Measurements from ENCODE around the gene TMEM208. TPM values are rescaled to one million over a fixed set of nuclear protein-coding genes. Genes with fewer than 3 reads are reported as not detected.
A peak's percentile ranks its signal among the peaks of the same experiment; 100 is the strongest.

The TMEM208 gene
- total RNA-seq, 1 donor from 2014 or later = 24.5 TPM

GRCh38 chr16:67233596-67233995 lies 6.7 kb downstream of the TMEM208 start:
- Histone ChIP-seq H3K4me1 (ENCODE audit: control insufficient read depth in 3 of 3, insufficient read depth in 3 of 3, low read length in 3 of 3) (peaks cover 10 to 31% (median 22%) of the 10 kb centered on the region in 3 donors), H3K9me3 (ENCODE audit: control insufficient read depth in 3 of 3, low read length in 3 of 3) (no peaks in the 10 kb centered on the region), H3K4me3 (ENCODE audit: low read length in 3 of 3) (no peak overlapping the region), H3K9ac (ENCODE audit: low read depth in 1 of 3, low read length in 3 of 3) (no peak overlapping the region), H3K27ac (ENCODE audit: low read depth, low read length) (no peak overlapping the region), H3K36me3 (ENCODE audit: control insufficient read depth in 3 of 3, insufficient read depth in 3 of 3, low read length in 3 of 3) (peaks cover 81 to 89% (median 85%) of the 10 kb centered on the region in 3 donors), H3K27me3 (ENCODE audit: control insufficient read depth in 3 of 3, insufficient read depth in 3 of 3, low read length in 3 of 3) (no peaks in the 10 kb centered on the region)

- Histone ChIP-seq H3K9me3 (ENCODE audit: control insufficient read depth in 3 of 3, low read length in 3 of 3) (no peaks in the 10 kb centered on the region), H3K36me3 (ENCODE audit: control insufficient read depth in 3 of 3, insufficient read depth in 3 of 3, low read length in 3 of 3) (peaks cover 81 to 89% (median 85%) of the 10 kb centered on the region in 3 donors), H3K4me1 (ENCODE audit: control insufficient read depth in 3 of 3, insufficient read depth in 3 of 3, low read length in 3 of 3) (peaks cover 16 to 36% (median 28%) of the 10 kb centered on the region in 3 donors), H3K27ac (ENCODE audit: low read depth, low read length) (no peak overlapping the region), H3K27me3 (ENCODE audit: control insufficient read depth in 3 of 3, insufficient read depth in 3 of 3, low read length in 3 of 3) (no peaks in the 10 kb centered on the region), H3K9ac (ENCODE audit: low read depth in 1 of 3, low read length in 3 of 3) (no peak overlapping the region), H3K4me3 (ENCODE audit: low read length in 3 of 3) (no peak overlapping the region)
Observed at GRCh38 chr16:67234180-67234597, 7.3 kb downstream of the TMEM208 start.

- Histone ChIP-seq H3K4me3 (ENCODE audit: low read length in 3 of 3) (no peak overlapping the region), H3K36me3 (ENCODE audit: control insufficient read depth in 3 of 3, insufficient read depth in 3 of 3, low read length in 3 of 3) (peaks cover 68 to 76% (median 69%) of the 10 kb centered on the region in 3 donors), H3K9me3 (ENCODE audit: control insufficient read depth in 3 of 3, low read length in 3 of 3) (no peaks in the 10 kb centered on the region), H3K4me1 (ENCODE audit: control insufficient read depth in 3 of 3, insufficient read depth in 3 of 3, low read length in 3 of 3) (peaks cover 33 to 45% (median 42%) of the 10 kb centered on the region in 3 donors), H3K27me3 (ENCODE audit: control insufficient read depth in 3 of 3, insufficient read depth in 3 of 3, low read length in 3 of 3) (no peaks in the 10 kb centered on the region), H3K27ac (ENCODE audit: low read depth, low read length) (peak overlapping the region; percentile 15), H3K9ac (ENCODE audit: low read depth in 1 of 3, low read length in 3 of 3) (peak overlapping the region in 1 of 3 donors; percentile 33)
Observed at GRCh38 chr16:67235816-67236562, 9.1 kb downstream of the TMEM208 start.

GRCh38 chr16:67236563-67237395 lies 9.8 kb downstream of the TMEM208 start:
- peak overlapping the region in 1 of 3 donors; percentile 33 for H3K9ac ChIP-seq (ENCODE audit: low read depth in 1 of 3, low read length in 3 of 3)
- H3K27ac ChIP-seq (ENCODE audit: low read depth, low read length) = peak overlapping the region; percentile 15
- no peaks in the 10 kb centered on the region for H3K27me3 ChIP-seq (ENCODE audit: control insufficient read depth in 3 of 3, insufficient read depth in 3 of 3, low read length in 3 of 3)
- H3K36me3 ChIP-seq (ENCODE audit: control insufficient read depth in 3 of 3, insufficient read depth in 3 of 3, low read length in 3 of 3) = peaks cover 60 to 69% (median 62%) of the 10 kb centered on the region in 3 donors
- peaks cover 39 to 47% (median 42%) of the 10 kb centered on the region in 3 donors for H3K4me1 ChIP-seq (ENCODE audit: control insufficient read depth in 3 of 3, insufficient read depth in 3 of 3, low read length in 3 of 3)
- H3K4me3 ChIP-seq (ENCODE audit: low read length in 3 of 3) = no peak overlapping the region
- H3K9me3 ChIP-seq (ENCODE audit: control insufficient read depth in 3 of 3, low read length in 3 of 3) = no peaks in the 10 kb centered on the region

- Histone ChIP-seq H3K4me1 (ENCODE audit: control insufficient read depth in 3 of 3, insufficient read depth in 3 of 3, low read length in 3 of 3) (peaks cover 47 to 55% (median 49%) of the 10 kb centered on the region in 3 donors), H3K9me3 (ENCODE audit: control insufficient read depth in 3 of 3, low read length in 3 of 3) (no peaks in the 10 kb centered on the region), H3K36me3 (ENCODE audit: control insufficient read depth in 3 of 3, insufficient read depth in 3 of 3, low read length in 3 of 3) (peaks cover 56 to 62% (median 57%) of the 10 kb centered on the region in 3 donors), H3K27me3 (ENCODE audit: control insufficient read depth in 3 of 3, insufficient read depth in 3 of 3, low read length in 3 of 3) (no peaks in the 10 kb centered on the region), H3K27ac (ENCODE audit: low read depth, low read length) (peak overlapping the region; percentile 3), H3K9ac (ENCODE audit: low read depth in 1 of 3, low read length in 3 of 3) (peak overlapping the region in 1 of 3 donors; percentile 79), H3K4me3 (ENCODE audit: low read length in 3 of 3) (no peak overlapping the region)
Observed at GRCh38 chr16:67237396-67238277, 10.7 kb downstream of the TMEM208 start.

- Histone ChIP-seq H3K9me3 (ENCODE audit: control insufficient read depth in 3 of 3, low read length in 3 of 3) (no peaks in the 10 kb centered on the region), H3K27ac (ENCODE audit: low read depth, low read length) (peak overlapping the region; percentile 3), H3K36me3 (ENCODE audit: control insufficient read depth in 3 of 3, insufficient read depth in 3 of 3, low read length in 3 of 3) (peaks cover 54 to 61% (median 56%) of the 10 kb centered on the region in 3 donors), H3K9ac (ENCODE audit: low read depth in 1 of 3, low read length in 3 of 3) (peak overlapping the region in 1 of 3 donors; percentile 79), H3K4me3 (ENCODE audit: low read length in 3 of 3) (no peak overlapping the region), H3K4me1 (ENCODE audit: control insufficient read depth in 3 of 3, insufficient read depth in 3 of 3, low read length in 3 of 3) (peaks cover 51 to 59% (median 54%) of the 10 kb centered on the region in 3 donors), H3K27me3 (ENCODE audit: control insufficient read depth in 3 of 3, insufficient read depth in 3 of 3, low read length in 3 of 3) (no peaks in the 10 kb centered on the region)
Observed at GRCh38 chr16:67238278-67238575, 11.3 kb downstream of the TMEM208 start.

GRCh38 chr16:67238806-67239470 lies 12.0 kb downstream of the TMEM208 start:
- Histone ChIP-seq H3K9ac (ENCODE audit: low read depth in 1 of 3, low read length in 3 of 3) (peak overlapping the region; percentile 34 to 79 (median 38)), H3K4me3 (ENCODE audit: low read length in 3 of 3) (peak overlapping the region in 1 of 3 donors; percentile 13), H3K9me3 (ENCODE audit: control insufficient read depth in 3 of 3, low read length in 3 of 3) (no peaks in the 10 kb centered on the region), H3K27ac (ENCODE audit: low read depth, low read length) (peak overlapping the region; percentile 98), H3K36me3 (ENCODE audit: control insufficient read depth in 3 of 3, insufficient read depth in 3 of 3, low read length in 3 of 3) (peaks cover 50 to 55% (median 50%) of the 10 kb centered on the region in 3 donors), H3K27me3 (ENCODE audit: control insufficient read depth in 3 of 3, insufficient read depth in 3 of 3, low read length in 3 of 3) (no peaks in the 10 kb centered on the region), H3K4me1 (ENCODE audit: control insufficient read depth in 3 of 3, insufficient read depth in 3 of 3, low read length in 3 of 3) (peaks cover 58 to 66% (median 61%) of the 10 kb centered on the region in 3 donors)

GRCh38 chr16:67240506-67240905 lies 13.6 kb downstream of the TMEM208 start:
- Histone ChIP-seq H3K36me3 (ENCODE audit: control insufficient read depth in 3 of 3, insufficient read depth in 3 of 3, low read length in 3 of 3) (peaks cover 37 to 40% (median 37%) of the 10 kb centered on the region in 3 donors), H3K27ac (ENCODE audit: low read depth, low read length) (peak overlapping the region; percentile 98), H3K9me3 (ENCODE audit: control insufficient read depth in 3 of 3, low read length in 3 of 3) (no peaks in the 10 kb centered on the region), H3K4me3 (ENCODE audit: low read length in 3 of 3) (peak overlapping the region; percentile 13 to 45 (median 40)), H3K9ac (ENCODE audit: low read depth in 1 of 3, low read length in 3 of 3) (peak overlapping the region; percentile 4 to 79 (median 70)), H3K4me1 (ENCODE audit: control insufficient read depth in 3 of 3, insufficient read depth in 3 of 3, low read length in 3 of 3) (peaks cover 74 to 82% (median 76%) of the 10 kb centered on the region in 3 donors), H3K27me3 (ENCODE audit: control insufficient read depth in 3 of 3, insufficient read depth in 3 of 3, low read length in 3 of 3) (no peaks in the 10 kb centered on the region)
